Measurements from ENCODE around the gene GRID2.

Gene GRID2

GRCh38 chr4:93467484-93468155, 1163.9 kb downstream of the GRID2 start:
- Mint-ChIP-seq H3K9me3 (peaks cover 6% of the 10 kb centered on the region), H3K4me1 (no peaks in the 10 kb centered on the region), H3K27me3 (no peaks in the 10 kb centered on the region), H3K36me3 (ENCODE audit: insufficient read depth) (no peaks in the 10 kb centered on the region), H3K27ac (ENCODE audit: low read depth) (no peak overlapping the region), H3K4me3 (no peak overlapping the region)
- ATAC-seq (replicated peaks; ENCODE audit: extremely low read depth, poor library complexity, severe bottlenecking) (no peak), DNase-seq (ENCODE audit: low spot score in 2 of 2) (no peak)

- no peak for ATAC-seq (replicated peaks; ENCODE audit: extremely low read depth, poor library complexity, severe bottlenecking)
- H3K9me3 Mint-ChIP-seq = peaks cover 6% of the 10 kb centered on the region
- DNase-seq (ENCODE audit: low spot score in 2 of 2) = no peak
- no peaks in the 10 kb centered on the region for H3K27me3 Mint-ChIP-seq
- H3K27ac Mint-ChIP-seq (ENCODE audit: low read depth) = no peak overlapping the region
- no peaks in the 10 kb centered on the region for H3K36me3 Mint-ChIP-seq (ENCODE audit: insufficient read depth)
- H3K4me3 Mint-ChIP-seq = no peak overlapping the region
- no peaks in the 10 kb centered on the region for H3K4me1 Mint-ChIP-seq
Observed at GRCh38 chr4:93469560-93469959, 1165.8 kb downstream of the GRID2 start.

GRCh38 chr4:93475730-93476129, 1172.0 kb downstream of the GRID2 start:
- Mint-ChIP-seq H3K27ac (ENCODE audit: low read depth) (no peak overlapping the region), H3K9me3 (no peaks in the 10 kb centered on the region), H3K36me3 (ENCODE audit: insufficient read depth) (no peaks in the 10 kb centered on the region), H3K4me1 (no peaks in the 10 kb centered on the region), H3K4me3 (no peak overlapping the region), H3K27me3 (no peaks in the 10 kb centered on the region)
- no peak for DNase-seq (ENCODE audit: low spot score in 2 of 2)
- ATAC-seq (replicated peaks; ENCODE audit: extremely low read depth, poor library complexity, severe bottlenecking) = no peak

GRCh38 chr4:93478805-93479204, 1175.0 kb downstream of the GRID2 start:
- Mint-ChIP-seq H3K9me3 (peaks cover 5% of the 10 kb centered on the region), H3K27me3 (no peaks in the 10 kb centered on the region), H3K27ac (ENCODE audit: low read depth) (no peak overlapping the region), H3K4me3 (no peak overlapping the region), H3K4me1 (no peaks in the 10 kb centered on the region), H3K36me3 (ENCODE audit: insufficient read depth) (no peaks in the 10 kb centered on the region)
- no peak for DNase-seq (ENCODE audit: low spot score in 2 of 2)
- no peak for ATAC-seq (replicated peaks; ENCODE audit: extremely low read depth, poor library complexity, severe bottlenecking)

- no peak overlapping the region for H3K27ac Mint-ChIP-seq (ENCODE audit: low read depth)
- no peaks in the 10 kb centered on the region for H3K4me1 Mint-ChIP-seq
- H3K27me3 Mint-ChIP-seq = no peaks in the 10 kb centered on the region
- ATAC-seq (replicated peaks; ENCODE audit: extremely low read depth, poor library complexity, severe bottlenecking) (no peak), DNase-seq (ENCODE audit: low spot score in 2 of 2) (no peak)
- H3K9me3 Mint-ChIP-seq = peaks cover 5% of the 10 kb centered on the region
- H3K36me3 Mint-ChIP-seq (ENCODE audit: insufficient read depth) = no peaks in the 10 kb centered on the region
- no peak overlapping the region for H3K4me3 Mint-ChIP-seq
Observed at GRCh38 chr4:93480452-93480851, 1176.7 kb downstream of the GRID2 start.

GRCh38 chr4:93495346-93495745, 1191.6 kb downstream of the GRID2 start:
- Mint-ChIP-seq H3K27ac (ENCODE audit: low read depth) (no peak overlapping the region), H3K9me3 (peaks cover 25% of the 10 kb centered on the region), H3K4me1 (no peaks in the 10 kb centered on the region), H3K4me3 (no peak overlapping the region), H3K36me3 (ENCODE audit: insufficient read depth) (no peaks in the 10 kb centered on the region), H3K27me3 (no peaks in the 10 kb centered on the region)
- DNase-seq (ENCODE audit: low spot score in 2 of 2) = no peak
- no peak for ATAC-seq (replicated peaks; ENCODE audit: extremely low read depth, poor library complexity, severe bottlenecking)

- no peaks in the 10 kb centered on the region for H3K27me3 Mint-ChIP-seq
- DNase-seq (ENCODE audit: low spot score in 2 of 2) (no peak), ATAC-seq (replicated peaks; ENCODE audit: extremely low read depth, poor library complexity, severe bottlenecking) (no peak)
- H3K27ac Mint-ChIP-seq (ENCODE audit: low read depth) = no peak overlapping the region
- peaks cover 23% of the 10 kb centered on the region for H3K9me3 Mint-ChIP-seq
- no peaks in the 10 kb centered on the region for H3K36me3 Mint-ChIP-seq (ENCODE audit: insufficient read depth)
- H3K4me3 Mint-ChIP-seq = no peak overlapping the region
- no peaks in the 10 kb centered on the region for H3K4me1 Mint-ChIP-seq
Observed at GRCh38 chr4:93501244-93501643, 1197.5 kb downstream of the GRID2 start.

- DNase-seq (ENCODE audit: low spot score in 2 of 2) (no peak), ATAC-seq (replicated peaks; ENCODE audit: extremely low read depth, poor library complexity, severe bottlenecking) (no peak)
- H3K36me3 Mint-ChIP-seq (ENCODE audit: insufficient read depth) = no peaks in the 10 kb centered on the region
- no peaks in the 10 kb centered on the region for H3K4me1 Mint-ChIP-seq
- no peak overlapping the region for H3K4me3 Mint-ChIP-seq
- no peaks in the 10 kb centered on the region for H3K27me3 Mint-ChIP-seq
- H3K9me3 Mint-ChIP-seq = peaks cover 23% of the 10 kb centered on the region
- H3K27ac Mint-ChIP-seq (ENCODE audit: low read depth) = no peak overlapping the region
Observed at GRCh38 chr4:93501946-93502345, 1198.2 kb downstream of the GRID2 start.

GRCh38 chr4:93502991-93503390, 1199.2 kb downstream of the GRID2 start:
- DNase-seq (ENCODE audit: low spot score in 2 of 2) (no peak), ATAC-seq (replicated peaks; ENCODE audit: extremely low read depth, poor library complexity, severe bottlenecking) (no peak)
- Mint-ChIP-seq H3K27me3 (no peaks in the 10 kb centered on the region), H3K9me3 (peaks cover 24% of the 10 kb centered on the region), H3K36me3 (ENCODE audit: insufficient read depth) (no peaks in the 10 kb centered on the region), H3K27ac (ENCODE audit: low read depth) (no peak overlapping the region), H3K4me1 (no peaks in the 10 kb centered on the region), H3K4me3 (no peak overlapping the region)

GRCh38 chr4:93513851-93514250, 1210.1 kb downstream of the GRID2 start:
- H3K9me3 Mint-ChIP-seq = peaks cover 17% of the 10 kb centered on the region
- H3K4me1 Mint-ChIP-seq = no peaks in the 10 kb centered on the region
- no peaks in the 10 kb centered on the region for H3K27me3 Mint-ChIP-seq
- H3K27ac Mint-ChIP-seq (ENCODE audit: low read depth) = no peak overlapping the region
- DNase-seq (ENCODE audit: low spot score in 2 of 2) (no peak), ATAC-seq (replicated peaks; ENCODE audit: extremely low read depth, poor library complexity, severe bottlenecking) (no peak)
- no peak overlapping the region for H3K4me3 Mint-ChIP-seq
- peaks cover 2% of the 10 kb centered on the region for H3K36me3 Mint-ChIP-seq (ENCODE audit: insufficient read depth)

GRCh38 chr4:93515208-93515607, 1211.4 kb downstream of the GRID2 start:
- H3K4me1 Mint-ChIP-seq = no peaks in the 10 kb centered on the region
- DNase-seq (ENCODE audit: low spot score in 2 of 2) = no peak
- no peak overlapping the region for H3K4me3 Mint-ChIP-seq
- H3K36me3 Mint-ChIP-seq (ENCODE audit: insufficient read depth) = peaks cover 2% of the 10 kb centered on the region
- peaks cover 7% of the 10 kb centered on the region for H3K9me3 Mint-ChIP-seq
- no peaks in the 10 kb centered on the region for H3K27me3 Mint-ChIP-seq
- ATAC-seq (replicated peaks; ENCODE audit: extremely low read depth, poor library complexity, severe bottlenecking) = no peak
- H3K27ac Mint-ChIP-seq (ENCODE audit: low read depth) = no peak overlapping the region

- H3K27me3 Mint-ChIP-seq = no peaks in the 10 kb centered on the region
- no peaks in the 10 kb centered on the region for H3K4me1 Mint-ChIP-seq
- peaks cover 27% of the 10 kb centered on the region for H3K9me3 Mint-ChIP-seq
- DNase-seq (ENCODE audit: low spot score in 2 of 2) (no peak), ATAC-seq (replicated peaks; ENCODE audit: extremely low read depth, poor library complexity, severe bottlenecking) (no peak)
- no peak overlapping the region for H3K27ac Mint-ChIP-seq (ENCODE audit: low read depth)
- peaks cover 1% of the 10 kb centered on the region for H3K36me3 Mint-ChIP-seq (ENCODE audit: insufficient read depth)
- H3K4me3 Mint-ChIP-seq = no peak overlapping the region
Observed at GRCh38 chr4:93529692-93530372, 1226.1 kb downstream of the GRID2 start.

- Mint-ChIP-seq H3K9me3 (peaks cover 22% of the 10 kb centered on the region), H3K27me3 (no peaks in the 10 kb centered on the region), H3K4me1 (no peaks in the 10 kb centered on the region), H3K36me3 (ENCODE audit: insufficient read depth) (peaks cover 1% of the 10 kb centered on the region), H3K27ac (ENCODE audit: low read depth) (no peak overlapping the region), H3K4me3 (no peak overlapping the region)
- DNase-seq (ENCODE audit: low spot score in 2 of 2) (no peak), ATAC-seq (replicated peaks; ENCODE audit: extremely low read depth, poor library complexity, severe bottlenecking) (no peak)
Observed at GRCh38 chr4:93532234-93532633, 1228.5 kb downstream of the GRID2 start.

Data from central memory CD8-positive, alpha-beta T cell (primary cell).